ENCODE measurements around the gene BNIP3.

BNIP3 gene

DNA sequence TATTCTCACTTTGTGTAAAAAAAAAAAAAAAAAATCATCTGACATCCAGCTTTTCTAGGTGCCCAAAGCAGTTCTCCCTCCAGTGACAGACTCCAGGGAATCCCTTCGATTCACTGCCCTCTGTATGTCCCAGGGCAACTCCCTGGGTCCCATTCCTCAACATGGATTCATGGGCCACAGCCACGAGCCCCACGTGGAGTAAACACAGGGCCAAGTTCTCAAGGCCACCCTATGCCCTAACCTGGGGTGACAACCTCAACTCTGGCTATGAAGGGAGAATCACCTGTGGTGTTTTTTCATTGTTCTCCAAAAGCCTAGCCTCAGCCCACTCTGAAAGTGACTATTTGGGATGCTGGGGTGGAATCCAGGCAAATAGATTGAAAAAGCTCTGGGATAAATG is 3.4 kb downstream of the BNIP3 start:
- DNase-seq (ENCODE audit: low read depth in 2 of 2), result no peak

DNA sequence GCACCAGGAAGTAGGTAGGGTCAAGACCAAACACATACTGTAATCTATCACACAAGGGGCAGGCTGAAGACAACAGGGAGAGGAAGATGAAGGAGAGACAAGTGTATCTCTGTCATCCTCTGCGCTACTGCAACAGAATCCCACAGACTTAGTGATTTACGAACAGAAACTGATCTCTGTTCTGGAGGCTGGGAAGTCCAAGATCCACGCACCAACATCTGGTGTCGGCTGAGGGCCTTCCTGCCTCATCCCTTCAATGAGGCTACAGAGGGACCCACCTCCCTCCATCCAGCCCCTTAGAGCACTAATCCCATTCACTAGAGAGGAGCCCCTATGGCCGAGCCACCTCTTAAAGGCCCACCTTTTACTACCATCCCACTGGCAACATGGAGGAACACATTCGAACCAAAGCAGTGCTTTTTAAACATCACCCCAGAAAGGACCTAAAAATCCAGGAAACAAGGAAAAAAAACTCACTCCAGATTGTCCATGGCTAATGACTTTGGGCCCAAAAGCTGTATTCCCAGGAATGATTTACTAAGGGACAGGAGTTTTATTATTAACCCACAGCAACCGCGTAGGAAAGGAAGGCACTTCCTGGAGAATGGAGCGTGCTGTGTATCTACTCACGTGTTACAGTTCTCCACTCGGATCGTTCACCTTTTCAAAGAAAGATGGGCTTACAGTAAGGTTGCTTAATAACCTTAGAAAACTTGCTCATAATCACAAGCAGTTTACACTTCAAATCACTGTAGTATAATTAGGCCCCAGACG is 4.2 kb downstream of the BNIP3 start:
- no peak for DNase-seq (ENCODE audit: low read depth in 2 of 2)

DNA sequence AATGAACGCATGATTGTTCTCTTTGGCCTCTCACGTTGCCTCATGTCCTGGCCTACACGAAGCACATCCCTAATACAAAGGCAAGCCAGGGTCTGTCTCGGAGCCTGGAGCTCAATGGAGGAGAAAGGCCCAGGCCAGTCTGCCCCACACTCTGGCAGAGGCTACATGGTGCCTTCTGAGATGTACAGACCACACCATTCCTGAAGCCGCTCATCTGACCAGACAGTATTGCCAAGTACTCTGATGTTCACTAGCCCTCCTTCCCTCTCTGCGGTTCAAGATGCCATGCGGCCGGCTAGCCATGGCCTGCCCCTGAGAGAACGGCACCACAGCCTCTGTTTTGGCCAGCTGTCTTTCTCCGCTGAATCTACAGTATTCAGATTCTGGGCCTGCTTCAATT is 5.9 kb downstream of the BNIP3 start:
- DNase-seq (ENCODE audit: low read depth in 2 of 2), result no peak

DNA sequence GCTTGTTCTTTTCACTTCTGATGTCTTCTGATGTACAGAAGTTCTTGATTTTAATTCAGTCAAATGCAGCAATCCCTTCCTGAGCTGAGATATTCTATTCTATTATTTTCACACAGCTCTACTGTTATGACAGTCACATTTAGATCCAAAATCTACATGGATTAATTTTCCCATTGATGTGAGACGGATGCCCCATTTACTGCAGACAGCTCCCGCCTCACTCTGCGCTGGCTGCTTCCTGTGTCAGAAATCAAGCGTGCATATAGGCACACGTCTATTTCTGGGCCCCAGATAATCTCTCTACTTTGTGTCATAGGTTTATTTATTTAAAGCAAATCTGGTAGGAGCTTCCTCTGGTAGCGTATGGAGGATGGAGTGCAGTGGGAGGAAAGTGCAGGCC is 6.7 kb downstream of the BNIP3 start:
- no peak for DNase-seq (ENCODE audit: low read depth in 2 of 2)

DNA sequence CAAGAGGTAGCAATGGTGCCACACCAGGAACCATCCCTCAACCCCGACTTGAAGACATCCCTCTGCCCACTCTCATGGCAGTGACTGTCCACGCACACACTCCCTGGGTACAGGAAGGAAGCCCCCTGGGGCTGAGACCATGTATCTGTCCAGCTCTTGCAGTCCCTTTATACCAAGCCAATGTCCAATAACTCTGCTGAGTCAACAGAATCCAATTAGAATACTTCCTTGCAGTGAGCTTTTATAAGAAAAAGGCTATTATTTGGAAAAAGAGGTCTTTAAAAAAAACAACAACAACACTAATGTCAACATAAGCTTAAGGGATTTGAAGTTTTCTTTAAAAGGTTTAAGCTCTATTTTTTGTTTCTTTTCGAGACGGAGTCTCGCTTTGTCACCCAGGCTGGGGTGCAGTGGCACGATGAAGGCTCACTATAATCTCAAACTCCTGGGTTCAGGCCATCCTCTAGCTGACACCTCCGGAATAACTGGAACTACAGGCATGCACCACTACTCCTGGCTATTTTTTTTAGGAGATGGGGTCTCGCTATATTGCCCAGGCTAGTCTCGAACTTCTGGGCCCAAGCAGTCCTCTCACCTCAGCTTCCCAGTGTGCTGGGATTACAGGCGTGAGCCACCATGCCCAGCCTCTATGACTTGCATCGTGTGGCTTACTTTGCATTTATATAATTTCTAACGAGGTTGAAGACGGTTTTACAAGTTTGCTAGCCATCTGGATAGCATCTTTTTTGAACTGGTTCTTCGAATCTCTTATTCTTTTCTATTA is 7.5 kb downstream of the BNIP3 start:
- DNase-seq (ENCODE audit: low read depth in 2 of 2), result no peak

DNA sequence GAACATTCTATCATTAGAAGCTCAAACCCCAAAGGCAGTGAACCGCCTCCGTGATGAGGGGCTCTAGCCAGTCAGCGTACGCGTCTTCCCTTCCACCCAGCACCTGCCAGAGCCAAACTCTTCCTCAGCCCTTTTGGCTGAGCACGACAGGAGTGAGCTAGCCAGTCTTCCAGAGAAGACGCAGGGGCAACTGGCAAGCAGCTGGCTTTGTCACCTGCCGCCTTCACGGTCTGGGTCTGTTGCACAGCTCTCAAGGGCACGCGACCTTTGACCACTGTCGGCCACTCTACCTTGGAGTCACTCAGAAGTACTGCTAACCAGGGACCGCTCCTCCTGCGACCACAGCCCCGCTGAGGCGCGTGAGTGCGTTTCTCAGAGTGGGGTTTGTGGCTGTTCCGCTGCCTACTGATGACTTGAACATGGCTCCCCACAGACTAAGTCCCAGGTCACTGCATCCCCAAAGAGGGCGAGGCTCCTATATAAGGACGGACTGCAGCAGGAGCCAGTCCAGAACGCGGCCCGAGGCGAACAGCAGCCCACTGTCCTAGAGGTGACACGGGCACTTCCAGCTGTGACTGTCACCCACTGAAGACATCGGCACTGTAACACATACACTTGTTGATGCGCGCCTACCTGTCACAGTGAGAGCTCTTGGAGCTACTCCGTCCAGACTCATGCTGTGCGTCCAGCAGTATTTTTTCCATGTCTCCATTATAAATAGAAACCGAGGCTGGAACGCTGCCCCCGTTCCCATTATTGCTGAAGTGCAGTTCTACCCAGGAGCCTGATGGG is 8.4 kb downstream of the BNIP3 start:
- DNase-seq (ENCODE audit: low read depth in 2 of 2), result no peak

DNA sequence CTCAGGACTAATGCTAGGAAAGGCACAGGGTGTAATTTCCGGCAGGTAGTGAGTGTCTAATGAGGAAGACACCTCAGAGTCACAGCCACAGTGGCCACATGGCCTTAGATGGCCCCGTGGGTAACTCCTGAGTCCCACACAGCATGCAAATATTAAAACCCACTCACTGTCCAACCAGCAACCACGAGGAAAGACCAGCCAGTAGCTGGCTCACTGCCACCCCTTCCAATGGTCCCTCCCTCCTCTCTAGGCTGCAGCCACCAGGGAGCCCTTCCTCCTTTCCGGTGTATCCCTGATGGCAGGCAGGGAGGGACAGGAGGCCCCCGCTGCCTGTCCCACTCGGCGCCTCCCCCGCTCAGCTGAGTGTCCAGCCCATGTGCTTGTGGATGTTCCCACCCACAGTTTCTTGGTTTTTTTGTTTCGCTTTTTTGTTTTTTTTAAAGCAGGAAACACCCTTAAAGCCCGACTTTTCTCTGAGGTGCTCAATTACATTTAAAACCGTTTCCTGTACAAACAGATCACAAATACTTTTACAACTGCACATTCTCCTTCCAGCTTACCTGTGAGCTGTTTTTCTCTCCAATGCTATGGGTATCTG is 9.2 kb downstream of the BNIP3 start:
- DNase-seq (ENCODE audit: low read depth in 2 of 2), result peak in 1 of 2 donors; percentile 17

DNA sequence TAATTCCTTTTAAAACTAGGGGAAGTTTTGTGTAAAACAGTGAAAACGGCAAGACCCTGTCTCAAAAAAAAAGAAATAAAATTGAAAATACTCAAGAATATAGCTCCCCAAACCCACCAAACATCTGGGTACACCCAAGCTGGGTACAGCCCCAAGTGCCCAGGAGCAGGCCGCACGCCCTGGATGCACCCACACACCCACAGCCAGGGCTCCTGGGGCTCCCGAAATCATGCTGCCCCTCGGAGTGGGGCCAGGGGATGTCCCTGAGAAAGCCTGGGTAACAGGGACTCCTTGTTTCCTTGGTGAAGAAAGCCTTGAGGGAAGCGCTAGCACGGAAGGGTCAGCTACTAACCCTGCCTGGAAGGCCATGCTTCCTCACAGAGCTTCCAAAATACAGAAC is 10.1 kb downstream of the BNIP3 start:
- DNase-seq (ENCODE audit: low read depth in 2 of 2), result no peak

DNA sequence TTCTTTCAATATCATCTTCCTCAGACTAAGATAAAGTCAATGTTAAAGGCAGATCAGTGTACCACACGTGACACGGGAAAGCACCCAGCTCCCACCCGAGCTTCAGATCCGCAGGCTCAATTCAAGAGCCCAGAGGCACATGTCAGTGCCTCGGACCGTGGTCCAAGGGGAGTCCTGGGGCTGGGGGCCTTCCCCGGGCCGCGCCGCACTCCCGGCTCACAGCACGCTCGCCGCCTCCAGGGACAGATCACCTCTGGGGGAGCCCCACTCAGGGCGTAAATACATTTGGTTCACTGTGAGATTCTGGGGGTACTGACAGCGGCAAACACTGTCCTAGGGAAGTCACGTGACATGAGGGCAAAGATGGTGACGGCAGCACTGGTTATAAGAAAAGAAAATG is 10.8 kb downstream of the BNIP3 start:
- no peak for DNase-seq (ENCODE audit: low read depth in 2 of 2)

DNA sequence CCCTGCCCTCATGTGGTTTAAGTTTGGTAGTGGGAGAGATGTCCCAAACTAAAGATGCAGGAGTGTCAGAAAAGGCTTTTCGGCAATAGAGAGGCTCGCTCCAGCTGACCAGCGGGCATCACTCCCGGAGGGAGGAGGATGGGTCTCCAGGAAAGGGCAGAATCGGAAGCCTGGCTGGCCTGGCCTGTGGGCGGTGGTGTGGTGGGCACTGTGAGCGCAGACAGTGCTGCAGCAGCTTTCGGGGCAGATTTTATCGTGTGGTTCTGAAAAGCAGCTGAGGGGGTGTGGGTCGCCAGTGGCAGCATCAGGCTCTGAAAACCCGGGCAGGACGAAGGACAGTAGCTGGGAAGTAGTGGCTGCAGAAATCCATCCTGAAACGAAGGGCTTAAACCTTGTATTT is 12.8 kb downstream of the BNIP3 start:
- DNase-seq (ENCODE audit: low read depth in 2 of 2), result no peak

DNA sequence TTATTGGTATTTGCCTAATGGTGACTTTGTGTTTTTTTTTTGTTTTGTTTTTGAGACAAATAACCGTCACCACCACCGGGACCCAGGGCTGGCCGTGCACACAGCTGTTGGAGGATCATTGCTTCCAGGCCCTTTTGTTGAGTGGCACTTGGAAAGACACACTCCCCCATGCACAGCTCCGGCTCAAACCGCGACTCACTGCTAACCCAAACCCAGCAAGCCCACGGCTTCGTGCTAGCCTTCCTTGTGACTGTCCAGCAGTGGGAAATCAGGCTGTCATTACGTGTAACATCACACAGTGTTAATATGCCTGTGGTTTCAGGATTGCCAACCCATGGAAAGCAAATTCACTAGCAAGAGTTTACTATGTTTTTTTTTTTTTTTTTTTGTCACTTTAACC is 17.4 kb downstream of the BNIP3 start:
- DNase-seq (ENCODE audit: low read depth in 2 of 2), result no peak

DNA sequence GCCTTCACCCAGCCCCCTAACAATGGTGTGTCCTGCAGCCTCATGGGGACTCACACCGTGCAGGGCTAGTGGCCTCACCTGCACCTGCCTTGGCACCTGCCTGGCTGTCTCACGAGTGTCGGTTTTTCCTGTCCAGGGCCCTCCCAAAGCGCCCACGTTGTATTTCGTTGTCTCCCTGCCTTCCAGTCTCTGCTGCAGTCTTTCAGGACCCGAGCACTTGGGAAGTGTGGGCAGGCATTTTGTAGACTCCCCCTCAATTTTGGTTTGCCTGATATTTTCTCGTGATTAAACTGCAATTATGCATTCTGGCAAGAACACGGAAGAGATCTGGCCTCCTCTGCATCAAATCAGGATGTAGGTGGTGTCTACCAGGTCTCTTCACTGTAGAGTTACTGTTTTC is 17.9 kb downstream of the BNIP3 start:
- no peak for DNase-seq (ENCODE audit: low read depth in 2 of 2)

DNA sequence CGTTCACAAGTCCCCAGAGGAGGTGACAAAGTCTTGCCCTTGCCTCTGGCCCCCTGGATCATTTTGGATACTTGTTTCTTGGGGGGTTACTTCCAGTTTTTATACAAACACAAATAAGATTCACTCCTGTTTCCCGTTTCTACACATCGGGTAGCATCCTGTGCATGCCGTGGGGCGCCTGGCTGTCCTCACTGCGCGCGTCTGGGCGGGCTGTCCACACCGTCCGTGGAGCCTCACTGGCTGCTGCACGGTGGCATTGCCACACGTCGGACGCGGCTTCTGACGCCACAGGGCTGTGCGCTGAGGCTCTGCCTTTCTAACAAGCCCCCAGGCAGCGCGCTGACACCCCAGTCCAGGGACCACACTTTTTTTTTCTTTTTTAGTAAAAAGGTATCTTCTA is 18.4 kb downstream of the BNIP3 start:
- DNase-seq (ENCODE audit: low read depth in 2 of 2), result no peak

DNA sequence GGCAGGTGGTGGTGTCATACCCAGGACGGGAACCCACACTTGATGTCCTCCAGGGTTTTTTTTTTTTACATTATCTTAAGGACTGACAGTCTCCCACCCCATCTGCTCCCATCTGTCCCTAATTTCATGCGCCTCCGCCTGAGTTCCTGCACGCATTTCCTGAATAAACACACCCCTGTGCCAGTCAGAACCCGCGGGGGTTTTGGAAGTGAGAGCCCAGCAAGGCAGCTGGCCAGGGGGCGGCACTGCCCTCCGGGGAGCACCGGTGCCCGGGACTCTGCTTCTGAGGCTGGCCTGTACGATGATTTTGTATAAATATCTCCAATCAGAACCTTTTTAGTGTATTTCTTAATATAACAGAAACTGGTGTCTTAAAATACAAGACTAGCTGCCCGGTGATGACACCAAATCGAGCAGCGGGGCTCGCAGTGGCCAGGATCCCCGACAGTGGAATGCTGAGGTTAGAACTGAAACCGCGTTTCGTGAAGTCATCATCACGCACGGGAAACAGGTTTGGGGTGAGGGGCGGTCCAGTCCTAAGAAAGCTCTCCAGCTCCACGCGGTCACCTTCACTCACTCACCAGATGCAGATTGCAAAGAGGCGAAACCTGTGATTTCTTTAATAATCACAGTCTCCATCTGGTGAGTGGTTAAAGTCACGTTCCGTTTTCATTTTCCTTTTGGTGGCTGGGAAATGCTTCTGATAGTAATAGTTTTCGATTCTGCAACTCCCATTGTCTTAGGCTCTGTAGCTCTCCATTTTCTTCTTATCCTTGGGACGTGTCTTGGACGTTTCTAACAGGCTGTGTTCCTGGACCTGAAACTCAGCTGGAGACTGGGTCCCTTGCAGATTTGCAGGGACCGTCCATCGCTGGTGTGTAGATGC is 19.7 kb downstream of the BNIP3 start:
- no peak for DNase-seq (ENCODE audit: low read depth in 2 of 2)

DNA sequence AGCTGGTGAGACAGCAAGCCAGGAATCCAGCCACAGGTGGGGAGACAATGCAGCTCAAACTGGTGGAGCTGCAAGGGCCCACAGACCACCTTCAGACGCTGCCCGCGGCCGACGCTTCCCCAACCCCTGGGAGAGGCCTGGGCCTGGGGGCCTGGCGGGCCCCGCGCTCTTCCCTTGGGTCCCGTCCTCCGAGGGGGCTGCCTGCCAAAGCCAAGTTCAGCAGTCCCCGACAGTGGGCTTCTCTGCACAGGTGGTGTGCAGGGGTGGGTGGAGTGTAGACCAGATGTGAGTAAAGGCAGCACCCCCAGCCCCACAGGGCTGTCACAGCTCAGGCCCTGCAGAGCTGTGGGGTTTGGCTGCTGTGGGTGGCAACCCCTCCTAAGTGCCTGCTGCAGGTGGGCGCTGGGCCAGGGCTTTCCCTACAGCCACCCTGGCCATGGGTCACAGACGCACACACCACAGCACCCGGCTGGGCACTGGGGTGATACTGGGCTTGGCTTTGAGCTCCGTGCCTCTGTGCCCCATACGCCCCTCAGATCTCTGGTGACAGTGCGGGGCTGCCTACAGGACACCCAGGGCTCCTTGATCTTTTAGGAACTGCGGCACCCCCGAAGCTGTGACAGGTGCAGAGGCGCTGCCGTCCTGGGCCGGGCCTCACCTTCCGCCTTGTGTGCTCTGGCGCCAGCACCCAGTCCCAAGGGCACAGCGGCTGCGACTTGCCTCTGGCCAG is 20.5 kb downstream of the BNIP3 start:
- DNase-seq (ENCODE audit: low read depth in 2 of 2), result no peak

DNA sequence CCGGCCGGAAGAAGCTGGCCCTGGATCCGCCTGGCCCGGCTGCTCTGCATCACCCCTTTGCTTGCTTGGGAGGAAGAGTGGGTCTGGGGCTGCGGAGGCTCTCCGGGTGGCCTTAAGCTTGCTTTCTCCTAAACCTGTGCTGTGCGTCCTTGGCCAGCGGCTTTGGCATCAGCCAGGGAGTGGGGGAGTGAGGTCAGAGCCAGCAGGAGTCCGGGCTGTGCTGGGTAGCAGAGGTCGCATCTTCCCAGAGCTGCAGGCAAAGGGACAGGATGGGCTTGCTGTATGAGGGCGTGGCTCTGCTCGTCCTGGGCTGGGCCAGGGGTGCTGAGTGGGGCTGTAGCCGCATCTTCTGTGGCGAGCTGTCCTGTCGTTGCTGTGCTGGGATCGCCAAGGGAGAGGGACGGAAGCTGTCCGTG is 21.1 kb downstream of the BNIP3 start:
- no peak for DNase-seq (ENCODE audit: low read depth in 2 of 2)

DNA sequence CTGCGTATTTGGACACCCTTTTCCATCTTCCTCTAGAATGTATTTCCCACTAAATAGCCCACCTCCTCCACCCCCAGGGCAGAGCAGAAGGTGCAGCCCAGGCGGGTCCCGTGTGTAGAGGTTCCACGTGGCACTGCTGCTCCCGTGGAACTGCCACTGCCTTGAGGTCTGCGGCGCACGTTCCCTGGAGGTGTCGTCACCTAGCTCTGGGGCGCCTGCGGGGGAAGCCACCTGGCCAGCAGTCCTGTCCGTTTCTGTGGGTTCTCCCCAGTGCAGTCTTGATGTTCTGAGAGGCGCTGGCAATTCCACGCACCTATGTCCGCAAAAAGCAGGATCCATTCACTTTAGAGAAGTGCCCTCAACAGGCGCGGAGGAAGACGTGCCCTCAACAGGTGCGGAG is 21.9 kb downstream of the BNIP3 start:
- no peak for DNase-seq (ENCODE audit: low read depth in 2 of 2)

DNA sequence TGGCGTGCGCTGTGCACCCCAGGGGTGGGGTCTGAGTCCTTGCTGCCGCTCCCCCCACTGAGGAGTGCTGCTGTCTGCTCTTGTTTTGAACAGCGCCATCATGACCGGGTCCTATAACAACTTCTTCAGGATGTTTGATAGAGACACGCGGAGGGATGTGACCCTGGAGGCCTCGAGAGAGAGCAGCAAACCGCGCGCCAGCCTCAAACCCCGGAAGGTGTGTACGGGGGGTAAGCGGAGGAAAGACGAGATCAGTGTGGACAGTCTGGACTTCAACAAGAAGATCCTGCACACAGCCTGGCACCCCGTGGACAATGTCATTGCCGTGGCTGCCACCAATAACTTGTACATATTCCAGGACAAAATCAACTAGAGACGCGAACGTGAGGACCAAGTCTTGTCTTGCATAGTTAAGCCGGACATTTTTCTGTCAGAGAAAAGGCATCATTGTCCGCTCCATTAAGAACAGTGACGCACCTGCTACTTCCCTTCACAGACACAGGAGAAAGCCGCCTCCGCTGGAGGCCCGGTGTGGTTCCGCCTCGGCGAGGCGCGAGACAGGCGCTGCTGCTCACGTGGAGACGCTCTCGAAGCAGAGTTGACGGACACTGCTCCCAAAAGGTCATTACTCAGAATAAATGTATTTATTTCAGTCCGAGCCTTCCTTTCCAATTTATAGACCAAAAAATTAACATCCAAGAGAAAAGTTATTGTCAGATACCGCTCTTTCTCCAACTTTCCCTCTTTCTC is 26.0 kb downstream of the BNIP3 start:
- DNase-seq (ENCODE audit: low read depth in 2 of 2), result no peak

DNA sequence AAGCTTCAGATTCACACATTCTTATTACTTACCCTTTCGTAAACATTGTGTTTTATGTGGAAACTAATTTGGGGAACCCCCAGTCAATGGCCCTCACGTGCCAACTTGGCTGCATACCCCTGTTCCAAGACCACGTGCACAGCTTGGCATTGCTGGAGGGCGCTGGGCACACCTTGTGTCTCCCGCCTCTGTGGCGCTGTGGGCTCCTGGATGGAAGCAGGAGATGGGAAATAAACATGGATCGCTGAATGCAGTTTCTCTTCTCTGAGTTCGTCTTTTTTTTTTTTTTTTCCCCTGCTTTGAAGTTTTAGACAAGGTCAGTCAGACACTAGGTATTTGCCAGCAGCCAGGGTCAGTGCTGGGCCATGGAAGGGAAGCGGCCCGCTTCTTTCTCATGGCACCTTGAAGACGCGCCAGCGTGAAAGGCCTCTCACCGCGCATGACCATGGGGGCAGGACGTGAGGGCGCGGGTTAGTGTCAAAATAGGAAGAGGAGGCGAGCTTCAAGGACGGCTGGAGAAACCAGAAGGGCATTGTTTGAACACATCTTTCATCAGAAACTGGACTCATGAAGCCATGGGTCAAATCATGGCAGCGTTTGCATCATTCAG is 27.3 kb downstream of the BNIP3 start:
- no peak for DNase-seq (ENCODE audit: low read depth in 2 of 2)

Measured in stimulated activated CD8-positive, alpha-beta memory T cell treated with anti-CD3 and anti-CD28 coated beads, Interleukin-15, amount 100 ng/mL, for 4 hours (primary cell).